WTC11 (cell line): ENCODE data around the gene SIGLEC5. TPM values are rescaled to one million over a fixed set of nuclear protein-coding genes. Genes with fewer than 3 reads are reported as not detected.

ENCODE experiments used
- ATAC-seq: fragments of 200-7000 bp; cut with Tn5 transposase; 2 replicates; pipeline ENCODE4 v1.10.0; 2021; ENCODE audit warnings: mild to moderate bottlenecking, moderate library complexity
- CTCF ChIA-PET: fragments of 300-600 bp; sonication (Branson Sonifier 250); formaldehyde crosslinking; loops from one replicate; lab custom pipeline; 2021; ENCODE audit warnings: antibody characterized with exemption; lab: Charles Lee
- POLR2A ChIA-PET: fragments of 350-600 bp; sonication (Branson Sonifier 250); formaldehyde crosslinking; loops from one replicate; lab custom pipeline; 2021; ENCODE audit warnings: antibody characterized with exemption; lab: Charles Lee
- DNase-seq: peaks from one replicate; pipeline ENCODE4 v3.0.0; 2021; ENCODE audit warnings: low spot score
- H3K27ac Mint-ChIP-seq: 2 replicates; pipeline ENCODE4 v1.8.0; 2021; ENCODE audit warnings: mixed read lengths
- H3K27me3 Mint-ChIP-seq: 2 replicates; pipeline ENCODE4 v1.8.0; 2021; ENCODE audit warnings: low read depth, mild to moderate bottlenecking, moderate library complexity, mixed read lengths
- H3K36me3 Mint-ChIP-seq: 2 replicates; pipeline ENCODE4 v1.8.0; 2021; ENCODE audit warnings: mixed read lengths
- H3K4me1 Mint-ChIP-seq: 2 replicates; pipeline ENCODE4 v1.8.0; 2022; ENCODE audit warnings: mixed read lengths
- H3K4me3 Mint-ChIP-seq: 2 replicates; pipeline ENCODE4 v1.8.0; 2021; ENCODE audit warnings: mild to moderate bottlenecking, moderate library complexity, mixed read lengths
- H3K9me3 Mint-ChIP-seq: 2 replicates; pipeline ENCODE4 v1.8.0; 2021; ENCODE audit warnings: mixed read lengths
- ATF1 ChIP-seq: sonication (generic); formaldehyde crosslinking; IDR thresholded peaks from 2 replicates; pipeline ENCODE4 v1.8.1; 2023; ENCODE audit warnings: mild to moderate bottlenecking, moderate library complexity, missing genetic modification reagents
- CBFB ChIP-seq: sonication (generic); formaldehyde crosslinking; IDR thresholded peaks from 2 replicates; pipeline ENCODE4 v1.8.1; 2022; ENCODE audit warnings: mild to moderate bottlenecking, low read depth, missing genetic modification reagents
- CREM ChIP-seq: sonication (generic); formaldehyde crosslinking; IDR thresholded peaks from 2 replicates; pipeline ENCODE4 v1.8.1; 2022; ENCODE audit warnings: mild to moderate bottlenecking, missing genetic modification reagents, moderate library complexity
- CTCF ChIP-seq: fragments of 200-600 bp; IDR thresholded peaks from 2 replicates; pipeline ENCODE4 v1.8.0; 2022; ENCODE audit warnings: antibody characterized with exemption
- E2F5 ChIP-seq: sonication (generic); formaldehyde crosslinking; IDR thresholded peaks from 2 replicates; pipeline ENCODE4 v1.8.1; 2022; ENCODE audit warnings: mild to moderate bottlenecking, moderate library complexity, missing genetic modification reagents
- ETV6 ChIP-seq: sonication (generic); formaldehyde crosslinking; IDR thresholded peaks from 2 replicates; pipeline ENCODE4 v1.8.1; 2022; ENCODE audit warnings: mild to moderate bottlenecking, missing genetic modification reagents
- FOXJ3 ChIP-seq: sonication (generic); formaldehyde crosslinking; IDR thresholded peaks from 2 replicates; pipeline ENCODE4 v1.9.0; 2021; ENCODE audit warnings: missing genetic modification reagents, mild to moderate bottlenecking, borderline replicate concordance
- FOXP1 ChIP-seq: sonication (generic); formaldehyde crosslinking; IDR thresholded peaks from 2 replicates; pipeline ENCODE4 v1.8.0; 2022; ENCODE audit warnings: missing genetic modification reagents, mild to moderate bottlenecking, moderate library complexity, borderline replicate concordance
- GABPB1 ChIP-seq: sonication (generic); formaldehyde crosslinking; IDR thresholded peaks from 2 replicates; pipeline ENCODE4 v1.8.1; 2023; ENCODE audit warnings: mild to moderate bottlenecking, missing genetic modification reagents
- NFATC4 ChIP-seq: fragments of 250-450 bp; sonication (Bioruptor Pico); IDR thresholded peaks from 2 replicates; pipeline ENCODE4 v1.9.0; 2021; ENCODE audit warnings: mild to moderate bottlenecking
- SOX15 ChIP-seq: fragments of 250-450 bp; sonication (Bioruptor Pico); IDR thresholded peaks from 2 replicates; pipeline ENCODE4 v1.9.0; 2021; ENCODE audit warnings: mild to moderate bottlenecking
- TCF7 ChIP-seq: sonication (generic); formaldehyde crosslinking; IDR thresholded peaks from 2 replicates; pipeline ENCODE4 v1.8.0; 2022; ENCODE audit warnings: mild to moderate bottlenecking, low read depth, missing genetic modification reagents, moderate library complexity
- ZNF396 ChIP-seq: fragments of 250-450 bp; sonication (Bioruptor Pico); IDR thresholded peaks from 2 replicates; pipeline ENCODE4 v1.8.0; 2021; ENCODE audit warnings: mild to moderate bottlenecking, moderate library complexity, borderline replicate concordance
- ZNF416 ChIP-seq: fragments of 250-450 bp; sonication (Bioruptor Pico); IDR thresholded peaks from 2 replicates; pipeline ENCODE4 v1.9.0; 2021; ENCODE audit warnings: mild to moderate bottlenecking, inconsistent platforms
- ZNF423 ChIP-seq: fragments of 250-450 bp; sonication (Bioruptor Pico); IDR thresholded peaks from 2 replicates; pipeline ENCODE4 v2.1.2; 2022; ENCODE audit warnings: mild to moderate bottlenecking, moderate library complexity
- total RNA-seq: library from RNA; stranded (reverse); gene quantifications from 3 replicates; pipeline ENCODE4 v1.2.3, GENCODE V29; 2021
- TF ChIP-seq, protein P1 (sequence below): sonication (generic); formaldehyde crosslinking; IDR thresholded peaks from 2 replicates; pipeline ENCODE4 v1.8.0; 2022; ENCODE audit warnings: mild to moderate bottlenecking, missing genetic modification reagents
- TF ChIP-seq, protein P2 (sequence below): sonication (generic); formaldehyde crosslinking; IDR thresholded peaks from 2 replicates; pipeline ENCODE4 v1.8.1; 2023; ENCODE audit warnings: mild to moderate bottlenecking, missing genetic modification reagents
- TF ChIP-seq, protein P3 (sequence below): fragments of 250-450 bp; sonication (Bioruptor Pico); IDR thresholded peaks from 2 replicates; pipeline ENCODE4 v2.1.2; 2022; ENCODE audit warnings: mild to moderate bottlenecking, moderate library complexity
- TF ChIP-seq, protein P4 (sequence below): sonication (generic); formaldehyde crosslinking; IDR thresholded peaks from 2 replicates; pipeline ENCODE4 v1.8.0; 2022; ENCODE audit warnings: mild to moderate bottlenecking, missing genetic modification reagents
- TF ChIP-seq, protein P5 (sequence below): fragments of 250-450 bp; sonication (Bioruptor Pico); IDR thresholded peaks from 2 replicates; pipeline ENCODE4 v1.9.0; 2021; ENCODE audit warnings: mild to moderate bottlenecking, borderline replicate concordance

Gene SIGLEC5
- total RNA-seq, 1 experiment from 2014 or later: 0.15 TPM

GRCh38 chr19:51570962-51571575 lies 59.1 kb downstream of the SIGLEC5 start, which contains the start of gene ZNF175 (continued):
- TF ChIP-seq, protein P1, sequence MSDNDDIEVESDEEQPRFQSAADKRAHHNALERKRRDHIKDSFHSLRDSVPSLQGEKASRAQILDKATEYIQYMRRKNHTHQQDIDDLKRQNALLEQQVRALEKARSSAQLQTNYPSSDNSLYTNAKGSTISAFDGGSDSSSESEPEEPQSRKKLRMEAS (CRISPR knock-in tag): peak; percentile 28; the same call in 1 of the 2 replicates
- 0 out of 2 replicates have a peak, but pooled peaks have one; percentile 42 for TF ChIP-seq CREM (CRISPR knock-in tag)

GRCh38 chr19:51568456-51568855 lies 61.7 kb downstream of the SIGLEC5 start:
- Mint-ChIP-seq H3K27ac (no peak overlapping the region), H3K36me3 (peaks cover 3% of the 10 kb centered on the region; the same call in 1 of the 2 replicates), H3K9me3 (no peaks in the 10 kb centered on the region), H3K4me1 (peaks cover 7% of the 10 kb centered on the region), H3K4me3 (no peak overlapping the region), H3K27me3 (peaks cover 52% of the 10 kb centered on the region)
- no peak for TF ChIP-seq CREM (CRISPR knock-in tag)
- no peak for TF ChIP-seq GABPB1
- no peak for TF ChIP-seq ZNF416
- DNase-seq (no peak), ATAC-seq (no peak)
- CTCF ChIA-PET: no interaction called here
- POLR2A ChIA-PET: no interaction called here

DNA sequence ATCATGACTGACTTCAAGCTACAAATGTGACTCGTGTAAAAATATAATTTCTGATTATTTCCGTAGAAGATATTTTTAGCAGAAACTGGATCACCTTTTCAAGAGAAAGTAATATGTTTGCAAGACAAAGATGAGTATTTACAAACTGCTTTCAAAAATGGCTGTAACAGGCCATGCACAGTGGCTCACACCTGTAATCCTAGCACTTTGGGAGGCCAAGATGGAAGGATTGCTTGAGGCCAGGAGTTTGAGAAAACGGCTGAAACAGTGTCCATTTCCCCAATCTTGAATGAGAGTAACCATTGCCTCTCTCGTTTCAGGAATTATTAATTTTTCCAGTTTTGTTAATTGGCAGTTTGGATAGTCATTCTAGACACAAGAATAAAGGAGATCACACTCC lies 62.6 kb downstream of the SIGLEC5 start:
- DNase-seq: no peak
- no peak for ATAC-seq
- ChIA-PET CTCF (no interaction called here), POLR2A (no interaction called here)
- Mint-ChIP-seq H3K27ac (no peak overlapping the region), H3K4me3 (no peak overlapping the region), H3K9me3 (no peaks in the 10 kb centered on the region), H3K27me3 (peaks cover 61% of the 10 kb centered on the region), H3K36me3 (no peaks in the 10 kb centered on the region), H3K4me1 (peaks cover 7% of the 10 kb centered on the region)
- TF ChIP-seq FOXJ3 (CRISPR knock-in tag) (no peak), CBFB (no peak), TCF7 (CRISPR knock-in tag) (no peak), E2F5 (CRISPR knock-in tag) (no peak), ETV6 (no peak), ATF1 (CRISPR knock-in tag) (no peak), ZNF423 (no peak), CREM (CRISPR knock-in tag) (no peak), SOX15 (CRISPR knock-in tag) (no peak), NFATC4 (CRISPR knock-in tag) (no peak), ZNF396 (CRISPR knock-in tag) (no peak), GABPB1 (no peak), FOXP1 (CRISPR knock-in tag) (no peak), CTCF (no peak)
- TF ChIP-seq, protein P2, sequence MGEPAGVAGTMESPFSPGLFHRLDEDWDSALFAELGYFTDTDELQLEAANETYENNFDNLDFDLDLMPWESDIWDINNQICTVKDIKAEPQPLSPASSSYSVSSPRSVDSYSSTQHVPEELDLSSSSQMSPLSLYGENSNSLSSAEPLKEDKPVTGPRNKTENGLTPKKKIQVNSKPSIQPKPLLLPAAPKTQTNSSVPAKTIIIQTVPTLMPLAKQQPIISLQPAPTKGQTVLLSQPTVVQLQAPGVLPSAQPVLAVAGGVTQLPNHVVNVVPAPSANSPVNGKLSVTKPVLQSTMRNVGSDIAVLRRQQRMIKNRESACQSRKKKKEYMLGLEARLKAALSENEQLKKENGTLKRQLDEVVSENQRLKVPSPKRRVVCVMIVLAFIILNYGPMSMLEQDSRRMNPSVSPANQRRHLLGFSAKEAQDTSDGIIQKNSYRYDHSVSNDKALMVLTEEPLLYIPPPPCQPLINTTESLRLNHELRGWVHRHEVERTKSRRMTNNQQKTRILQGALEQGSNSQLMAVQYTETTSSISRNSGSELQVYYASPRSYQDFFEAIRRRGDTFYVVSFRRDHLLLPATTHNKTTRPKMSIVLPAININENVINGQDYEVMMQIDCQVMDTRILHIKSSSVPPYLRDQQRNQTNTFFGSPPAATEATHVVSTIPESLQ (CRISPR knock-in tag): no peak
- TF ChIP-seq, protein P3, sequence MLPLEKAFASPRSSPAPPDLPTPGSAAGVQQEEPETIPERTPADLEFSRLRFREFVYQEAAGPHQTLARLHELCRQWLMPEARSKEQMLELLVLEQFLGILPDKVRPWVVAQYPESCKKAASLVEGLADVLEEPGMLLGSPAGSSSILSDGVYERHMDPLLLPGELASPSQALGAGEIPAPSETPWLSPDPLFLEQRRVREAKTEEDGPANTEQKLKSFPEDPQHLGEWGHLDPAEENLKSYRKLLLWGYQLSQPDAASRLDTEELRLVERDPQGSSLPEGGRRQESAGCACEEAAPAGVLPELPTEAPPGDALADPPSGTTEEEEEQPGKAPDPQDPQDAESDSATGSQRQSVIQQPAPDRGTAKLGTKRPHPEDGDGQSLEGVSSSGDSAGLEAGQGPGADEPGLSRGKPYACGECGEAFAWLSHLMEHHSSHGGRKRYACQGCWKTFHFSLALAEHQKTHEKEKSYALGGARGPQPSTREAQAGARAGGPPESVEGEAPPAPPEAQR: no peak
- TF ChIP-seq, protein P4, sequence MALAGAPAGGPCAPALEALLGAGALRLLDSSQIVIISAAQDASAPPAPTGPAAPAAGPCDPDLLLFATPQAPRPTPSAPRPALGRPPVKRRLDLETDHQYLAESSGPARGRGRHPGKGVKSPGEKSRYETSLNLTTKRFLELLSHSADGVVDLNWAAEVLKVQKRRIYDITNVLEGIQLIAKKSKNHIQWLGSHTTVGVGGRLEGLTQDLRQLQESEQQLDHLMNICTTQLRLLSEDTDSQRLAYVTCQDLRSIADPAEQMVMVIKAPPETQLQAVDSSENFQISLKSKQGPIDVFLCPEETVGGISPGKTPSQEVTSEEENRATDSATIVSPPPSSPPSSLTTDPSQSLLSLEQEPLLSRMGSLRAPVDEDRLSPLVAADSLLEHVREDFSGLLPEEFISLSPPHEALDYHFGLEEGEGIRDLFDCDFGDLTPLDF (CRISPR knock-in tag): no peak
- TF ChIP-seq, protein P5, sequence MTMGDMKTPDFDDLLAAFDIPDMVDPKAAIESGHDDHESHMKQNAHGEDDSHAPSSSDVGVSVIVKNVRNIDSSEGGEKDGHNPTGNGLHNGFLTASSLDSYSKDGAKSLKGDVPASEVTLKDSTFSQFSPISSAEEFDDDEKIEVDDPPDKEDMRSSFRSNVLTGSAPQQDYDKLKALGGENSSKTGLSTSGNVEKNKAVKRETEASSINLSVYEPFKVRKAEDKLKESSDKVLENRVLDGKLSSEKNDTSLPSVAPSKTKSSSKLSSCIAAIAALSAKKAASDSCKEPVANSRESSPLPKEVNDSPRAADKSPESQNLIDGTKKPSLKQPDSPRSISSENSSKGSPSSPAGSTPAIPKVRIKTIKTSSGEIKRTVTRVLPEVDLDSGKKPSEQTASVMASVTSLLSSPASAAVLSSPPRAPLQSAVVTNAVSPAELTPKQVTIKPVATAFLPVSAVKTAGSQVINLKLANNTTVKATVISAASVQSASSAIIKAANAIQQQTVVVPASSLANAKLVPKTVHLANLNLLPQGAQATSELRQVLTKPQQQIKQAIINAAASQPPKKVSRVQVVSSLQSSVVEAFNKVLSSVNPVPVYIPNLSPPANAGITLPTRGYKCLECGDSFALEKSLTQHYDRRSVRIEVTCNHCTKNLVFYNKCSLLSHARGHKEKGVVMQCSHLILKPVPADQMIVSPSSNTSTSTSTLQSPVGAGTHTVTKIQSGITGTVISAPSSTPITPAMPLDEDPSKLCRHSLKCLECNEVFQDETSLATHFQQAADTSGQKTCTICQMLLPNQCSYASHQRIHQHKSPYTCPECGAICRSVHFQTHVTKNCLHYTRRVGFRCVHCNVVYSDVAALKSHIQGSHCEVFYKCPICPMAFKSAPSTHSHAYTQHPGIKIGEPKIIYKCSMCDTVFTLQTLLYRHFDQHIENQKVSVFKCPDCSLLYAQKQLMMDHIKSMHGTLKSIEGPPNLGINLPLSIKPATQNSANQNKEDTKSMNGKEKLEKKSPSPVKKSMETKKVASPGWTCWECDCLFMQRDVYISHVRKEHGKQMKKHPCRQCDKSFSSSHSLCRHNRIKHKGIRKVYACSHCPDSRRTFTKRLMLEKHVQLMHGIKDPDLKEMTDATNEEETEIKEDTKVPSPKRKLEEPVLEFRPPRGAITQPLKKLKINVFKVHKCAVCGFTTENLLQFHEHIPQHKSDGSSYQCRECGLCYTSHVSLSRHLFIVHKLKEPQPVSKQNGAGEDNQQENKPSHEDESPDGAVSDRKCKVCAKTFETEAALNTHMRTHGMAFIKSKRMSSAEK: no peak
